ENCODE measurements around the gene CLNK.

The CLNK gene

GRCh38 chr4:10458177-10458576 lies 226.4 kb downstream of the CLNK start:
- DNase-seq = no peak

- peak in 32 of 56 donors; percentile 3 to 63 (median 29) for DNase-seq
Measured at GRCh38 chr4:10457255-10457801, 227.2 kb downstream of the CLNK start, which contains the start of gene ZNF518B. Gene ZNF518B, minus strand, starts transcription at chr4:10457426. Its CDS starts 11,098 bp downstream, at chr4:10446328.

- peak in 16 of 56 donors; percentile 4 to 46 (median 28) for DNase-seq
Measured at GRCh38 chr4:10456595-10457254, 227.8 kb downstream of the CLNK start.

GRCh38 chr4:10456260-10456594 lies 228.3 kb downstream of the CLNK start:
- DNase-seq = no peak

GRCh38 chr4:10455133-10455532 lies 229.4 kb downstream of the CLNK start:
- no peak for DNase-seq

- no peak for DNase-seq
Measured at GRCh38 chr4:10454726-10455125, 229.8 kb downstream of the CLNK start.

GRCh38 chr4:10454121-10454520 lies 230.4 kb downstream of the CLNK start:
- no peak for DNase-seq

- DNase-seq = no peak
Measured at GRCh38 chr4:10448991-10449390, 235.6 kb downstream of the CLNK start.

GRCh38 chr4:10442976-10443375 lies 241.6 kb downstream of the CLNK start:
- DNase-seq = no peak

GRCh38 chr4:10441512-10441911 lies 243.1 kb downstream of the CLNK start:
- no peak for DNase-seq

GRCh38 chr4:10438924-10439323 lies 245.6 kb downstream of the CLNK start:
- no peak for DNase-seq

GRCh38 chr4:10437735-10438134 lies 246.8 kb downstream of the CLNK start:
- DNase-seq = peak in 1 of 56 donors; percentile 15
